COLO829 (cell line): ENCODE data around the gene AMACR.
"Not testable (repeated sequence)": the region's sequence is repeated elsewhere in the genome, so short reads cannot be mapped to it uniquely, and the experiment has no call there.

Experiments
- DNase-seq: peaks from one replicate; pipeline ENCODE4 v3.0.0; 2012; ENCODE audit warnings: low spot score

The AMACR gene

DNA sequence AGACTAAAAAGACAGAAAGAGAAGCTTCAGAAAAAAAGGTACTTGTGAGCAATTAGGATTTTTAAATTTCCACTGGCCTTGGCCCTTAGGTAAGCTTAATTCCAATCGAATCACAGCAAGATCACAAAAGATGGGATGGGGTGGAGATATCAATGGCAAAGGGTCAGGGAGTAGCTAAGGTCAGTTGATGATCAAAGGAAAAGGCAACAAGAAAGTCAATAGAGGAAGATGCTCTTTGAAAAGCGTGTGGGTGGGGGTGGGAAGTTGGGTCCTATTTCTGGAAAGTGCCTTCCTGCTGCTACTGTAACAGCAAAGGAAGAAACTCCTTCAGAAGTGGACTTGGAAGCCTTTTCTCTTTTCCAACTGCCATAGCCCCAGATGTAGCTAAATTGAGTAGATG, 27.9 kb upstream of the AMACR start:
- no peak for DNase-seq

DNA sequence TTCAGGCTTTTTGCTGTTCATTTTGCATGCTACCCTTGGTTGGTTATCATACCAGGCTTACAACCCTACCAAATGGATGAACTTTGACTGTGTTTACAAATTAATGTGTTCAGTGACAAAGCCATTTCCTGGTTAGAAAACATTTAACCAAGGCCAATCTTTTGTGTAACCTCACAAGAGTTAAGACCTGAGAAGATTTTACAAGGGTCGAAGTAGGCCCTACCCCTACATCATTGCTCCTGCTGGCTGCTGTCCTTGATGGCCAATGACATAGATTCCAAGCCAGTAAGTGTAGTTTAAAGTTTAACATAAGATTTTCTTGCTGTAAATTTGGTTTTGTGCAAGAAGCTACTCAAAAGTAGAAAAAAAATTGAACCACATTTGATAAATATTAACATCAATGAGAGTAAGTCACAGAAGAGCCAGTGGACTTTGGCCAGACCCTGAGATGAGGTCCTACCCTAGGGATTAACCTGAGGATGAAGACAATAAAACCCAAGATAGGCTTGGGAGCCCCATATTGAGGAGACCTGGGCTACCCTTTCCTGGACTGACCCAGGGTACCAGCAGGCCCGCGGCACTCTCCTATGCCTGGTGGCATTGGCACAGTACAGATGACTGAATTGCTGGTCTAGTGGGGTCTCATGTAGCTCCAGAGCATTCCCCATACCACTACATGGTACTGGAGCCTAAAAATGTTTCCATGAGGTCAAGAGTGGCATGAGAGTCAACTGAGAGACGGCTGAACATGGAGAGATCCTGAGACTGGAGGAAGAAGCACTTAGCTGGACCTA, 26.9 kb upstream of the AMACR start:
- no peak for DNase-seq

DNA sequence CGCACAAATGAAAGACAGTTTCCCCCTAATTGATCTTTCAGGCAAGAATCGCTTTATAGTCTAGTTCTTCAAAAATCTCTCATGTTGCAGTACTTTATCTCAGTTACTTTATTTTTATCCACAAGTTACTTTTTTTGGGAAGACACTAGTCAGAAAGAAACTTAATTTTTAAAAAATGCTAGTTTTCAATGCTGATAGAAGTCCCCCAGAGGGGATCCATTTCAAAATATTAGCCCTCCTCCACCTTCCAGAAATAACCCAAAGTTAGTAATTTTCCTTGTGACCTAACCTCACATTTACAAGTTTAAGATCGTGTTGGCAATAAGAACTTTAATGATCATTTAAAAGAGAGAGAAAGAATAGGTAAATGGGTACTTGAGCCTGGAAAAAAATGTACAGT, 24.1 kb upstream of the AMACR start:
- no peak for DNase-seq

DNA sequence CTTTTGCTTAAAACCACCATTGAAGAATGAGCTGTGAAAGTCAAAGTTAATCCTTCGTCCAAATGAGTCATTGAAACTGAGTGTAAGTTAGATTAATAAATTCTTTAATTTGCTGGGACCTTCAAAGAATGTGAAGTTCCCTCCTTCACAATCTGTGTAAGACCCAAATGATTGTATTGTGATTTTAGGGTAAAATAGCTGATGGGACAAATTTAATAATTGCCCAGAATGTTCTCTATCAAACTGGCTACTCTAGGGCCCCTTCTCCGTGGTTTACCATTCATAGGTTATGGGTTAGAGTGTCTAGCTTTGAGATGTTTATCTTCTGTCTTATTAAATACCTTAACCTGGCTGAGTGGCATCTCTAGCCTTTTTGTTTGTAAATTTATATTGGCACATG, 23.3 kb upstream of the AMACR start:
- DNase-seq: no peak

DNA sequence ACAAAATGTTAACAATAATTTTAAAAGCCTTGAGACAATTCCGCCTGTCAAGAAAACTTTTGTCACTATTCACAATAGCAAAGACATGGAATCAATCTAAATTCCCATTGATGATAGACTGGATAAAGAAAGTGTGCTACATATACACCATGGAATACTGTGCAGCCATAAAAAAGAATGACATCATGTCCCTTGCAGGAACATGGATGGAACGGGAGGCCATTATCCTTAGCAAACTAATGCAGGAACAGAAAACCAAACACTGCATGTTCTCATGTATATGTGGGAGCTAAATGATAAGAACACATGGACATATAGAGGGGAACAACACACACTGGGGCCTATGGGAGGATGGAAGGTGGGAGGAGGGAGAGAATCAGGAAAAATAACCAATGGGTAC, 22.7 kb upstream of the AMACR start:
- DNase-seq: not testable (repeated sequence)

DNA sequence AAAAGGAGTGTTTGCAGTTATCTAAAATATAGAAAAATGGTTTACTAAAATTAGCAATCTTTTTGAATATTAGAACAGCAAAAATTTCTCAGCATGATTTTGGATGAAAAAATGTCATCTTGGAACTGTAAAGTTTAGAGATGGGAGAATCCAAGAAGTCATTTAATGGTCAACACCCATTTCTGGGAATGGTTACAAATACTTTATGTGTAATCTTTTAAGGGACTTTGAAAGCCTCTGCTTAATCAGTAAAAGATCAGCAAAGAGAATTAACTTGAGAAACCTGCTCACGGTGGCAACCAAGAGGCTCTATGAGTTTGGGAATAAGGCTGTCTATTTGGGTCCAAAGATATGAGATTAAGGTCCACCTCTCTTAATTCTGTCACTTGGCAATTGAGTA, 22.2 kb upstream of the AMACR start:
- no peak for DNase-seq

DNA sequence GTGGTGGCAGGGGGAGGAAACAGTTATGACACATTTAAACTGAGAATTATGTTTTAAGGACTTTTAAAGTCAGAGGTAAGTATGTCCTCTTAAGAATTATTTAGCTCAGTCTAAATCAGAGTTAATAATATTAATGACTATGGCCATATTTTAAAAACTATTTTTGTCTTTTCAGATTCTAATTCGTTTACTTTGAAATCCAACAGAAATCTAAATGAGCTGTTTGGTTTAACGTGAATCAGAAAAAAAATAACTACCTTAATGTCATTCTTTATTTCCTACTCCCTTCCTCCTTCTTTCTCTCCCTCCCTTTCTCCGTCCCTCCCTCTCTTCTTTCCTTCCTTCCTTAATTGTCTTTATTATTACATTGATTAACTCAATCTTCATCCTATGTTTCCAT, 20.5 kb upstream of the AMACR start:
- no peak for DNase-seq

DNA sequence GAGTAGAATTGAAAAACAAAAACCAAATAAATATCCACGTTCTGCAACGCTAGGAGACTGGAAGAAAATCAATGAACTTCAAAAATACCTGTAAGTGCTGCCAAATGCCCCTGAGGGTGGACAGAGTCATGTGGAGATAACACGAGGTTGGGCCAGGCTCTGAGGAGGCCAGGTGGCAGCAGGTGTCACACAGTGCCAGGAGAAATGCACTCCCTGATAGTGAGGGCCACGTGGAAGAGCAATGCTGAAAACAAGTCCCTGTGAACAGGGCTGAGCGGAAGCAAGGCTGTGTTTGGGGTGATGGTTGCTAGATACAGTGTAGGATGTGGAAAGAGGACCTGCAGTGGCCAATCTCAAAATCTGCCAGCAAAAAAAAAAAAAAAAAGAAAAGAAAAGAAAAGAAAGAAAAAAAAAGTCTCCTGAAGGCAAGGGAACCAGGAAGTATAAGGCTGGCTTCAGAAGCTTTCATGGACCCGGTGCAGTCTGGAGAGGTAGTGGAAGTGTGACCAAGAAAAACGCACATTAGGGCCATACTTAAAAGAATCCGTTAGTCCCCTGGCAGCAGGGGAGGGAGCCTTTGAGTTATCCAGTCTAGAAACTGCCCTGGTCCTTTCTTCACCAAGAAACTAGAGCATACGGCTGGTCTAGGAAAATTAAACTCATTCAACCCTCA, 18.4 kb upstream of the AMACR start:
- no peak for DNase-seq

DNA sequence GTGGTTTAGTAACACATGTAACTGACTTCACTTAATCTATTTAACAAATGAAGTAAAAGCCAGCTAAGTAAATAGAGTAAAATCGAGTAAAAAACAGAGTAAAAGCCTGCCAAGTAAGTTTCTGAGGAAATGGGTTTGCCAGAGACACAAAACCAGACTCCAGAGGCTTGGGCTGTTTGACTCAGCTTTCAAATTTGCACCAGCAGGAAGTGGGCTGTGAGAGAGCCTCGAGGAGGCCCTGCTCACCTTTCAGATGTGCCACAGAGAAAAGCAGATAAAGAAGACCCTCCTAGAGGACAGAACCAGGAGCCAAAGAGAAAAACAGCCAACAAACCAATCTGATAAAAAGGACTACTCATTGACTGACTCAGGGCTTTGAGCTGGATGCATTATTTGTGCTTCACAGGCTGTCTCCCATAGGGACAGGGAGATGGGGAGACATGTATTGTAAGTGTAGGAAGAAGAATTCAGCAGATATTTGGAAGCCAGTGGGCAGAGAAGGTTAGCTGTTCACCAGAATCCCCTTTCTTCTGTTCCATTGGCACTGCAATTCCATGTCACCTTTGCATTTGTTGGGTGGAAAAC, 14.4 kb upstream of the AMACR start:
- no peak for DNase-seq

DNA sequence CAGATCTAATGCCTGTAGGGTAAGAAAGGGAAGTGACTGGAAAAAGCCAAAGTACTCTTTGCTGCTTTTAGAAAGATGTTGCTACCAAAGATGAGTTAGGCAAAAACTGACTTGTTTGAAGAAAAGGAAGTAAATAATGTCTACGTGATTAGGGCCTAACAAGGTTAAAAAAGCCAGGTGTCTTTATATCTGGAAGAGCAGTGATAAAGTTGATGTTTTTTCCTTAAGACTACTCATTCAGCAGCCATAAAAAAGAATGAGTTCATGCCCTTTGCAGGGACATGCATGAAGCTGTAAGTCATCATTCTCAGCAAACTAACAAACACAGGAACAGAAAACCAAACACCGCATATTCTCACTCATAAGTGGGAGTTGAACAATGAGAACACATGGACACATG, 13.5 kb upstream of the AMACR start:
- DNase-seq: no peak

DNA sequence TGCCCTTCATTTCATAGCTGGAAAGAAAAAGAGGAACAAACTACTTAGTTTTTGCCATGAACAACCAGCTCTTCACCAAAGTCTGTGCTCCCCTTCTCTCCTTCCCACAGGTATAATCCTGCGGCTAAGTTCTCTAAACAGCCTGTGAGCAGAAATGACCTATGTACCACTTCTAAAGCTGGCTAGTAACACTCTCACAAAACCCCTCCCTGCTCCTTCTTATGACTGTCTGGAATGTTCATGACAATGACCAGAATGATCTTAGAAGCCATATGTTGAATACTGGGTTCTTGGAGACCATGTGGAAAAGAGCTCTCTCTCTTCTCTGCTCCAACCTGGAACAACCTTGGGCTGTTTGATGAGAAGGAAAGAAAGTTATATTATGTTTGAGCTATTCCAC, 12.9 kb upstream of the AMACR start:
- no peak for DNase-seq

DNA sequence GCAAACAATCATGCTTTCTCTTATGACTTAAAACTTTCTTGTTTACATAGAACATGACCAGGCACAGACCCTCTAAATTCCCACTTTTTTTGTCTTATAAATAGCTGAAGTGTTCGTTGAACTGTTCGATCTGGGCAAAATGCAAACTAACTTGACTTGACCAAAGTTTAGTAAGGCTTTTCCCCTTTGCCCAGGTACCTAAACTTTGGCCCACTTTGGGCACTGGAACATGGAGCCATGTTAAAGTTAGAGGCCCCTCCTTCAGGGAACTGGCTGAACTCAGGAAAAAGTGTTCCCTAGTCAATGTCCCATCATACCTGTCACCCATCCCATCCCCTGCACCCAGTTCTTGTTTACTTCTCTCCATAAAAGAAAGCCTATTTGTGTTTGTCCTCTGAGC, 9.4 kb upstream of the AMACR start:
- no peak for DNase-seq

DNA sequence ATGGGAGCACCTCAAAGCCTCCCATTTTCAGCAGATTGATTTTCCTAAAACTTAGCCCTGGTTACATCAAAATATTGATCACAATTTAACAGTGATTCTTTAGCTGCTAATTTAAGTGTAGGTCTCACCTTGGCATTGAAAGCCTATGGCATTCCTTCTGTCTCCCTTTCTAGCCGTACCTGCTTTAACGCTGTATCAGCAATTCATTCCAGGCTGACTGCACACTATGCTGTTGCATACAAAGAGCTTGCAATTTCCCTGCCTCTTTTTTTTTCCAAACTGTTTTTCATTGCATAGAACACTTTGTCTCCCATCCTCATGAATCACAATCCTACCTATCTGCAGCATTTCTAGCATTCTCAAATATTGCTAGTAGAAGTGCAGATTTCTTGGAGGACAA, 8.9 kb upstream of the AMACR start:
- no peak for DNase-seq

DNA sequence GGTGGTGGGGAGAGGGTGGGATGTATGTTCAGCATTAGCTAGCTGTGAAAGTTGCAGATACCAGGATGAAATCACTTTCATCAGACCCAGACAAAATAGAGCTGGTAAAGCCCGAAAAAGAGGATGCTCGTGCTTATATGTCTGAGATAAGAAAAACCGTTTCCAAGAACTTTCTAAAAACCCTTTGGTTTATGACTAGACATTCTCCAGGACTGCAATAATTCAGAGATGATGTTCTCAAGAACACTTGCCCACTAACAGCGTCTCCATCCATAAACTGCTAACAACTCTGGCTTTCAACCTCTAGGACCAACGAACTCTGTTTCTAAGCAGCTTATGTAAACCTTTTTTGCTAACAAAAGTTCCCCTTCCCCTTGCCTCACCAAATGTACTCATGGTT, 8.4 kb upstream of the AMACR start:
- DNase-seq: no peak

DNA sequence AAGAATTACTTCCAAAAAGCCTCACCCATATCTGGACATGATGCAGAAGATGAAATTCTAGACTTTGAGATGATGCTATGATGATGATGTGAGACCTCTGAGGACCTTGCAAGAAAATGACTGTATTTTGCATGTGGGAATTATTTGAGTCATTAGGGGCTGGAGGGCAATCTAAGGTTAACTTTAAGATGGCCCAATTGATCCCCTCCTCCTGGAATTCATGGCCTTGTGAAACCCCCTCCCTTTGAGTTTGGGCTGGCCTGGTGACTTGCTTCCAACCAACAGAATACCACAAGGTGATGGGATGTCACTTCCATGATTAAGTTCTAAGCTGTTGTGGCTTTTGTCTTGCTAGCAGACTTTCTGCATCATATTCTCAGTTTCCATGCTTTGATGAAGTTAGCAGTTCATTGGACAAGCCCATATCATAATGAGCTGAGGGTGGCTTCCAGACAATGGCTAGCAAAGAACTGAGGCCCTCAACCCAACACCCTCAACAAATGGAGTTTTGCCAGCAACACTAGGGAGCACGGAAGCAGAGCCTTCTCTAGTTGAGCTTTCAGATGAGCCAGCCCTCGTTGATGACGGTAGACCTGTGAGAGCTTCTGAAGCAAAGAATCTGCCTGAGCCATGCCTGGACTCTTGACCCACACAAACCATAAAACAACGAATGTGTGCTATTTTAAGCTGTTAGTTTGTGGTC, 7.4 kb upstream of the AMACR start:
- DNase-seq: no peak

DNA sequence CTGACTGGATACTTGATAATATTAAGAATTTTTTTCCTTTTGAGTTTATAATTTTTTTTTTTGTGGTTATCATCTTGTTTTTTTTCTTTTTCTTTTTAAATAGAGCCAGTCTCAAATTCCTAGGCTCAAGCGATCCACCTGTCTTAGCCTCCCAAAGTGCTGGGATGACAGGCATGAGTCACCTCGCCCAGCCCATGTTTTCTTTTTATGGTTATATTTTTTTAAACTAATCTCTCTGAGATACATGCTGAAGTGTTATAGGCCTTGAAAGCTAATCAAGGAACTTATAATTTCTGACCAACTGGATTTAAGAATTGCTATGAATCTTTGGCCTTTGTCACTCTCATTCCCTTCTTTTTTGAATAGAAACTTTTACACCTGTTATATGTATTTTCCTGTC, 6.8 kb upstream of the AMACR start:
- no peak for DNase-seq

DNA sequence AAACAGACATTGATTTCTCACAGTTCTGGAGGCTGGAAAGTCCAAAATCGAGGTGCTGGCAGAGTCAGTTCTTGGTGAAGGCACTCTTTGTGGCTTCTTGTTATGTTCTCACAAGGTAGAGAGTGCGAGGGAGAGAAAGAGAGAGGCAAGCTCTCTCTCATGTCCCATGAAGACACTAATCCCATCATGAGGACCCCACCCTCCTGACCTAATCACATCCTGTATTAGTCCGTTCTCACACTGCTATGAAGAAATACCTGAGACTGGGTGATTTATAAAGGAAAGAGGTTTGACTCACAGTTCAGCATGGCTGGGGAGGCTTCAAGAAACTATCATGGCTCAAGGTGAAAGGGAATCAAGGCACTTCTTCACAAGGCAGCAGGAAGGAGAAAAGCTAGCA, 5.7 kb upstream of the AMACR start:
- no peak for DNase-seq

DNA sequence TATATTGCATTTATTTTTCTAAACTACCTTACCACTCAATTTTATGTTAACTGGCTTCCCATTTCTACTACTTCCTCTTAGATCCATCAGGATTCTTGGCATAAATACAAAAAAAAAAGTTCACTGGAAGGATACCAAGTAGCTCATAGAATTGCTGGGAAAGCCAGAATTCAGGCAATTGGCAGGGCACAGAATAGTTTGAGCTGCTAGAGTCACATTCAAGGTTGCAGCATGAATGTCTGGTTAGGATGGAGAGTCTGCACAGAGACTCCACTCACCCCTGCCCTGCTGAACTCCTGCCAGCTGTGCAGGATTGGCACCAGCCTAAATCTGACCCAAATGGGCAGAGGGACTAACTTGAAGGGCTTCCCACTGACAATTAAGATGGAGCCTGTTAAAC, 4.9 kb upstream of the AMACR start:
- DNase-seq: no peak

DNA sequence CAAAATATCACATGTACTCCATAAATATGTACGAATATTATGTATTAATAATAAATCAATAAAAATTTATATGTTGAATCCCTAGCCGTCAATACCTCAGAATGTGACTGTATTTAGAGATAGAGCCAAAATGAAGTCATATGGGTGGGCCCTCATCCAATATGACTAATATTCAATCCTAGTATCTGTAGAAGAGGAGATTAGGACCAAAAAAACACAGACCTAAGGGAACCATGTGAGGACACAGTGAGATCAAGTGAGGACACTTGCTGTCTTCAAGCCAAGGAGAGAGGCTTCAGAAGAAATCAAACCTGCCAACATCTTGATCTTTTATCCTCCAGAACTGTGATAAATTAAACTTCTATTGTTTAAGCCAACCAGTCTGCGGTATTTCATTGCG, 3.7 kb upstream of the AMACR start:
- no peak for DNase-seq

DNA sequence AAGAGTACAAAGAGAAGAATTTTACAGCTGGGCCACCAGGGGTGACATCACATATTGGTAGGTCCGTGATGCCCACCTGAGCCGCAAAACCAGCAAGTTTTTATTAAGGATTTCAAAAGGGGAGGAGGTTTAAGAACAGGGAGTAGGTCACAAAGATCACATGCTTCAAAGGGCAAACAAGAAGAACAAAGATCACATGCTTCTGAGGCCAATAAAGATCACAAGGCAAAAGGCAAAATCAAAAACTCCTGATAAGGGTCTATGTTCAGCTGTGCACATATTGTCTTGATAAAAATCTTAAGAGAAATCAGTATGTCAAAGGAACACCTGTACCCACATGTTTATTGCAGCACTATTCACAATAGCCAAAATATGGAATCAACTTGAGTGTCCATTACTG, 2.3 kb upstream of the AMACR start:
- DNase-seq: not testable (repeated sequence)

DNA sequence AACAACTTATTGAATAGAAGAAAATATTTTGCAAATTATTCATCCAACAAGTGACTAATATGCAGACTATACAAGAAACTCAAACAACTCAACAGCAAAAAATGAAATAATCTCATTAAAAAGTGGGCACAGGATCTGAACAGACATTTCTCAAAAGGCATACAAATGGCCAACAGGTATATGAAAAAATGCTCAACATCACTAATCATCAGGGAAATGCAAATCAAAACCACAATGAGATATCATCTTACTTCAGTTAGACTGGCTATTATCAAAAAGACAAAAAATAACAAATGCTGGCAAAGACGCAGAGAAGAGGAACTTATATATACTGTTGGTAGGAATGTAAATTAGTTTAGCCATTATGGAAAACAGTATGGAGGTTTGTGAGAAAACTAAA, 1.8 kb upstream of the AMACR start:
- no peak for DNase-seq

DNA sequence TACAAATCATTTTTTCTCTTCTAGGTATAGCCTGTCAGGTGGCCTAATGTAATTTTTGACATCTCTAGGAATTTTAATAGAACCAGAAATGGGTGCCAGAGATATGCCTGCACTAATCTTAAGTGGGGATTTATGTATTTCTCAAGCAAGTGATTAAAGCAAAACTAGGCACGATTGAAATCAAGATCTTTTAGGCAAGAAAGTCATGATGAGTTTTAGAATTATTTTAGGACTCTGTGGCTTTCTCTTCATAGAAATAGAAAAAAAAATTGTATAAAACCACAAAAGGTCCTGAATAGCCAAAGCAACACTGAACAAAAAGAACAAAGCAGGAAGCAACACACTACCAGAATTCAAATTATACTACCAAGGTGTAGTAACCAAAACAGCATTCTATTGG, 952 bp upstream of the AMACR start:
- no peak for DNase-seq

DNA sequence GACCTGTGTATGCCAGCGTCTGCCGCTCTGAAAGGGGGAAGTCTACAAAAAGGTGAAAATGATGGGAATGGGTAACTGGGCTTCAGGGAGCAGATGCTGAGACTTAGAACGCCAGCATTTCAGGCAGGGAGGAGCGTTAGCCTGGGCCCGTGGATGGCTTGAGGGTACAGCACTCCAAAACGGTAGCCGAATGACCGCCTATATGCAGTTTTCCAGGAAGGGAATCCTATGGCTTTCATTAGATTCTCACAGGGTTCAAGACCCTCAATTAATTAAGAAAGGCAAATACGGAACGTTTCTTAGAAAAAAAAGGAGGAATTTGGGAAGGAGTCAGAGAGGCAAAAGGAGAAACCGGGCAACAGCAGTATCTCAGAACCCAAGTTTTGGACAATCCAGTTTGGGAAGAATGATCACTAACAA, 639 bp downstream of the AMACR start:
- DNase-seq: no peak
